Hepatic stellate cell (primary cell): ENCODE data around the gene PDE4A.
"Not testable (repeated sequence)": the region's sequence is repeated elsewhere in the genome, so short reads cannot be mapped to it uniquely, and the experiment has no call there.

Source experiments
- DNase-seq: peaks from one replicate; pipeline ENCODE4 v3.0.0; 2011; ENCODE audit warnings: low spot score

PDE4A gene

GRCh38 chr19:10403137-10404021 lies 17.0 kb upstream of the PDE4A start, which contains the start of gene CDC37:
CDC37 (minus strand) TSS chr19:10403542; CDS start chr19:10403479, 63 bp downstream.
- DNase-seq, result peak; percentile 99

- DNase-seq, result no peak
Measured at GRCh38 chr19:10404888-10405820, 15.2 kb upstream of the PDE4A start.

GRCh38 chr19:10406191-10406590 lies 14.1 kb upstream of the PDE4A start:
- DNase-seq, result no peak

GRCh38 chr19:10407096-10407495 lies 13.2 kb upstream of the PDE4A start:
- no peak for DNase-seq

- no peak for DNase-seq
Measured at GRCh38 chr19:10408511-10409283, 11.6 kb upstream of the PDE4A start.

GRCh38 chr19:10411224-10411623 lies 9.1 kb upstream of the PDE4A start:
- DNase-seq, result not testable (repeated sequence)

- no peak for DNase-seq
Measured at GRCh38 chr19:10412257-10412977, 7.9 kb upstream of the PDE4A start.

- DNase-seq, result no peak
Measured at GRCh38 chr19:10416083-10416379, 4.3 kb upstream of the PDE4A start.

- peak; percentile 95 for DNase-seq
Measured at GRCh38 chr19:10416380-10417257, 3.7 kb upstream of the PDE4A start.

- DNase-seq, result no peak
Measured at GRCh38 chr19:10417541-10418234, 2.6 kb upstream of the PDE4A start.

- DNase-seq, result no peak
Measured at GRCh38 chr19:10418235-10418484, 2.2 kb upstream of the PDE4A start.

GRCh38 chr19:10418485-10419199 lies 1.7 kb upstream of the PDE4A start:
- no peak for DNase-seq

GRCh38 chr19:10419200-10419645 lies 1.1 kb upstream of the PDE4A start:
- peak; percentile 58 for DNase-seq

GRCh38 chr19:10419646-10420443 lies 493 bp upstream of the PDE4A start:
- peak; percentile 60 for DNase-seq

GRCh38 chr19:10421240-10422045 lies 1.1 kb downstream of the PDE4A start:
- DNase-seq, result no peak

- DNase-seq, result no peak
Measured at GRCh38 chr19:10422046-10422461, 1.7 kb downstream of the PDE4A start.

- DNase-seq, result no peak
Measured at GRCh38 chr19:10422846-10423245, 2.5 kb downstream of the PDE4A start.
